Activated naive CD8-positive, alpha-beta T cell treated with anti-CD3 and anti-CD28 coated beads, Interleukin-2, amount 50 U/mL, for 16 hours (primary cell): Measurements from ENCODE around the gene DIAPH3.

Experiments used
- DNase-seq: peaks from one replicate; pipeline ENCODE4 v3.0.0-alpha.2; 2020; ENCODE audit warnings: low read depth, low spot score

DIAPH3 gene

DNA sequence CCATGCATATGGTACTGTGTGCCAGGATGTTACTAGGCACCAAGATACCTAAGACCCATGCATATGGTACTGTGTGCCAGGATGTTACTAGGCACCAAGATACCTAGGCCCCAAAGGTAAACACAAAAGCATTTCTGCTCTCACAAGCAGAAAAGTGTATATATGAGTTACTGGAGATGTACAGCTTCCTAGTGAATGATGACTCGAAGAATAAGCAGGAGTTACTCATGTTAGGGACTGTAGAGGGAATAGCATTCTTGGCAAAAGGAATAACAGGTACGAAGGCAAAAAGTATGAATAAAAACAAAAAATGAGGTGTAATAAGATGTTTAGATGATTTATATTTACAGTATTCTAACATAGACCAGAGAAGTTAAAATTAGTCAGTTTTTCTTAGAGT lies 383.7 kb downstream of the DIAPH3 start:
- DNase-seq, result no peak

DNA sequence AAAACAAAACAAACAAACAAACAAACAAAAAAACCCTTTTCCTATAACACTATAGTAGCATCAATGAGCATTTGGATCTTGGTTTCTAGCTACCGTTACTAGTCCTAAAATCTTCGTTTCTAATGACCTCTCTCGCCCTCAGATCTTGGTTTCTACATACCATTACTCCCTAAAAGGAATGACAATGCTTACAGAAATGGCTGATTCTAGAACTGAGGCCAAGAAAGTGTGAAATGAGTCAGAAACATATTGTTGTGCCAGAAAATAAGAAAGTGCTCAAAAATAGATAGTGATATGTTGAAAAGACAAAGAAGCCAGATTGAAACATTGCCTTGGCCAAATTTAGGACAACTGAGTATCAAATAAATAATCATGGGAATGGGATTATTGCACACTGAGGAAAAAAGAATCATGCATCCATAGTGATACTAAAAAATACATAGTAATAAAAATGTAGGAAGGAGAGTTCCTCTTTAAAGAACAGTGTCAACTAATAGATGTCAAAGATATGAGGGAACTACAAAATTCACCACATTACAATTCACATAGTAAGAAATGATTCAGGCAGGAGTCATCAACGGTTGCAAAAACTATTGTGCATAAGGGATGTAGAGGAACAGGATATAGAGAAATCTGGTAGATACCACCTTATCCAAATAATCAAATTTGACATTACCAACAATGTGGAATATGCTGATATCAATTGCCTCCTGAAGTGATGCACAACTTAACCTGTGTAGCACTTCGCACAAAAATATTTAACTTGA lies 386.6 kb downstream of the DIAPH3 start:
- DNase-seq, result no peak

- no peak for DNase-seq
Measured at GRCh38 chr13:59774491-59774971, 389.2 kb downstream of the DIAPH3 start.

- no peak for DNase-seq
Measured at GRCh38 chr13:59771272-59771671, 392.5 kb downstream of the DIAPH3 start.

DNA sequence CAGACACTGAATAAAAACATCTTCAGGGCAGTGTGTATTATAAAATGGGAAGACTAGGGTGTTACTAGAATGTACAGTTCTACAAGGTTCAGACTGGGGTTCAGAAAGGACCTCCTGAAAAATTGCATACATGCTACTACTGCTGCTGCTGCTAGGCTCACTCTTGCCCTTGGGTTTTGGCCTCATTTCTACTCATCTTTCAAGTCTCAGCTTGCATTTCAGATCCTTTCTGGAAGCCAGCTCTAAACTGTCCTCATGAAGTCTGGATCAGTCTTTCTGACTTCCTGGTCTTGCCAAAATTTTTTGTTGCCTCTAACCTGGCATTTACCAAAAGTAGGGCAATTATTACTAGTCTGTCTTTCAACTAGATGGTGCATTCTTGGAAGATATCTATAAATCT lies 393.3 kb downstream of the DIAPH3 start:
- DNase-seq, result no peak

DNA sequence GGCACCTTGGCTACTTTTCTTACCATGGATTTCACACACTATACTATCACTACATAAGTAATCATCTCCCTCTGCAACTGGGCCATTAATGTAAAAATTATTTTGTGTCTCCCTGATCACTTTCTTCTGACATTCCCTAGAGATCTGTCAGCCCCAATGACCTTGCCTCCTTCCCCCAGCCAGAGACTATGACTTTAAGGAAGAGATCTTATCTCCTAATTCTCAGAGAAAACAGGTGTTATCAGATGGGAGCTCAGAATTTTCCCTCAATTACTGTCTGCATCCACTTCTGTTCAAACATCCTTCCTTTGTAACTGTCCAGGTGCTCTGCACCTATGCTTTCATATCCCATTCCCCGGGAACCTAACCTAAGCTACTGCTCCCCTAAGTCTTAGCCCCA lies 397.5 kb downstream of the DIAPH3 start:
- no peak for DNase-seq

GRCh38 chr13:59755632-59756290 lies 408.0 kb downstream of the DIAPH3 start:
- DNase-seq, result no peak

- no peak for DNase-seq
Measured at GRCh38 chr13:59754411-59754810, 409.3 kb downstream of the DIAPH3 start.

DNA sequence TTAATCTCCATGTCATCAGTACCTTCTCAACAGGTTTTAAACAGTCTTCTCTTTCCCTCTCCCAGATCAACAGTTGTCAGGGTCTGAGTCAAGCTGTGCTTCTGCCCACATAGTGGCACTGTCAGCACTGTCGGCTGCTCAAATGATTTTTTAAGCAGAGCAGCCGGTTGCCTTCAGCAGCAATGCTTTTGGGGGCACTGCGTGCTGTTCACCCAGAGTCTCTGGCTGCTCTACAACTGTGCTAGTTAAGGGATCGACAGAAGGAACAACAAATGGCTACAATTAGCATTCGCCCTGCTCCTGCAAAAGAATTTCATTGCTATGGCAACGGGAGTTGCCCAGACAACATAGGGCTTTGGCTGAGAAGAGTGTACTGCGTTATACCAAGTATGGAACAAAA lies 412.9 kb downstream of the DIAPH3 start:
- DNase-seq, result no peak

GRCh38 chr13:59748046-59748445 lies 415.7 kb downstream of the DIAPH3 start:
- DNase-seq, result no peak

GRCh38 chr13:59747529-59747928 lies 416.2 kb downstream of the DIAPH3 start:
- DNase-seq, result no peak

- DNase-seq, result no peak
Measured at GRCh38 chr13:59746291-59746962, 417.3 kb downstream of the DIAPH3 start.

DNA sequence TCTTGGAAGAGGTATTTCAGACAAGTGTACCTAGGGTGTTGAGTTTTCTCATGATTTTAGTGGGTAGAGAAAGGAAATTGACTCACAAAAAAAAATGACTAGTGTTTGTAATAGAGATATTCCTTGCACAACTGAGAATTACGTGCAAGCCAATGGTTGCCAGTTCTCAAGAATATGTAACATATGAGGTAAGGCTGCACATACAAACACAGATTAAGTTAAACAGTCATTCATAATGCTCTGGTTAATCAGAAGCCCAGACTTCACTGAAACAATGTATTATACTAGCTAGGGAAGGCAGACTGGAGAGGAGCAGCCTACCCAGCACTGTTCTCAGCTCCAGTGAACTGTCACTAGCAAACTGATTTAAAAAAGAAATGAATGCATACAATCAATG lies 418.3 kb downstream of the DIAPH3 start:
- DNase-seq, result no peak

- no peak for DNase-seq
Measured at GRCh38 chr13:59744747-59745391, 418.9 kb downstream of the DIAPH3 start.

- no peak for DNase-seq
Measured at GRCh38 chr13:59743195-59743594, 420.5 kb downstream of the DIAPH3 start.

GRCh38 chr13:59742467-59742866 lies 421.3 kb downstream of the DIAPH3 start:
- DNase-seq, result no peak

- DNase-seq, result no peak
Measured at GRCh38 chr13:59738921-59739320, 424.8 kb downstream of the DIAPH3 start.

DNA sequence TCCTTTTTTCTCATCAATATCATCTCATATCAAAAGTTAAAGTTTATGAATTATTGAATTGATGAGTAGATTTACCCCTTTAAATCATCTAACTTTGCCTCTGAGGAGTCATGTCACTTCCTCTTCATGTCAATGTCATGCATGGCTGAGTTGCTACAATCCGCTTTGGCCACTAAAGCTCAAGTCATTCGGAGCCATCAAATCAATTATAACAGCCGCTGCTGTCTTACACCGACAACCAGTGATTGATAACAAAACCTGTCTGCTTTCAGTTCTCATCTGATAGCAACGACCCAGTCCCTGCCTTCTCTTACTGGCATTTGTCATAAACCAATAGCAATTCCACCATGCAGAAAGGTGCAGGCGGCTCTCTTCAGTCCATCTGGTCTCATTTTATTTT lies 429.3 kb downstream of the DIAPH3 start:
- DNase-seq, result no peak

GRCh38 chr13:59733744-59734143 lies 430.0 kb downstream of the DIAPH3 start:
- DNase-seq, result no peak

GRCh38 chr13:59730026-59730425 lies 433.7 kb downstream of the DIAPH3 start:
- no peak for DNase-seq

- DNase-seq, result no peak
Measured at GRCh38 chr13:59728896-59729545, 434.7 kb downstream of the DIAPH3 start.
